ENCODE results near the gene PHC3. TPM values are rescaled to one million over a fixed set of nuclear protein-coding genes. Genes with fewer than 3 reads are reported as not detected.

PHC3 gene
- total and polyA plus RNA-seq, 2 of the 13 experiments (the other 11 are each of a cell fraction or from before 2014, with no cell fraction given) = 24.1 to 49.0 TPM

- DNase-seq (ENCODE audit: low spot score) (no peak), ATAC-seq (no peak), FAIRE-seq (no peak)
- Histone ChIP-seq H2AFZ (ENCODE audit: low read length) (no peak overlapping the region), H3K79me2 (ENCODE audit: insufficient read depth, low read length) (peaks cover 45% of the 10 kb centered on the region), H3K4me1 (ENCODE audit: insufficient read depth, low read length) (peaks cover 15% of the 10 kb centered on the region), H3K4me3 (replicated peaks in 1 of 3; ENCODE audit: insufficient read depth in 1 of 3, low read depth in 2 of 3, low read length in 3 of 3) (no peak overlapping the region), H4K20me1 (ENCODE audit: insufficient read depth, low read length) (peaks cover 10% of the 10 kb centered on the region), H3K9ac (ENCODE audit: insufficient read depth, low read depth, low read length) (no peak overlapping the region), H3K27me3 (ENCODE audit: control insufficient read depth in 1 of 2, insufficient read depth in 2 of 2, low read length in 2 of 2) (no peaks in the 10 kb centered on the region), H3K36me3 (replicated peaks in 1 of 2; ENCODE audit: control insufficient read depth in 1 of 2, insufficient read depth in 2 of 2, low read length in 2 of 2) (peaks cover 1 to 19% of the 10 kb centered on the region in 2 experiments; a peak in 4 of 5 replicates), H3K9me3 (ENCODE audit: low read length) (no peaks in the 10 kb centered on the region), H3K27ac (ENCODE audit: extremely low read length, insufficient read depth, low read length) (no peak overlapping the region), H3K4me2 (ENCODE audit: low read depth, low read length) (no peak overlapping the region)
- ChIA-PET CTCF (ENCODE audit: low intra/inter-chr PET ratio, low total read pairs) (no interaction called here), POLR2A (no interaction called here)
- no peak for TF ChIP-seq DZIP1 (CRISPR knock-in tag; IDR thresholded peaks at IDR 0.05)
- TF ChIP-seq SATB2 (CRISPR knock-in tag; IDR thresholded peaks at IDR 0.05) = no peak
- TF ChIP-seq LCORL (IDR thresholded peaks at IDR 0.05) = no peak
- TF ChIP-seq LCORL (CRISPR knock-in tag; IDR thresholded peaks at IDR 0.05) = no peak
- TF ChIP-seq SNRNP70 (IDR thresholded peaks at IDR 0.05; ENCODE audit: low read depth, low read length) = no peak
- no peak for TF ChIP-seq ARNTL (CRISPR knock-in tag; IDR thresholded peaks at IDR 0.05)
- no peak for TF ChIP-seq ZNF761 (CRISPR knock-in tag; conservative IDR thresholded peaks at IDR 0.05)
- no peak for TF ChIP-seq ATF3 (CRISPR knock-in tag; IDR thresholded peaks at IDR 0.05)
- TF ChIP-seq ZNF605 (CRISPR knock-in tag; IDR thresholded peaks at IDR 0.05) = no peak
- TF ChIP-seq GTF3A (CRISPR knock-in tag; conservative IDR thresholded peaks at IDR 0.05) = no peak
- TF ChIP-seq RAD21 (CRISPR knock-in tag; IDR thresholded peaks at IDR 0.05) = no peak
- TF ChIP-seq HOXA7 (CRISPR knock-in tag; IDR thresholded peaks at IDR 0.05) = no peak
- no peak for TF ChIP-seq KLF11 (CRISPR knock-in tag; IDR thresholded peaks at IDR 0.05)
- TF ChIP-seq PBX2 (CRISPR knock-in tag; IDR thresholded peaks at IDR 0.05) = no peak
- no peak for TF ChIP-seq HMG20A (CRISPR knock-in tag; IDR thresholded peaks at IDR 0.05; ENCODE audit: borderline replicate concordance)
- no peak for TF ChIP-seq TOE1 (CRISPR knock-in tag; IDR thresholded peaks at IDR 0.05)
- TF ChIP-seq ZNF263 (CRISPR knock-in tag; IDR thresholded peaks at IDR 0.05) = no peak
- no peak for TF ChIP-seq GABPA (IDR thresholded peaks at IDR 0.05; ENCODE audit: low read depth, low read length)
- TF ChIP-seq GABPA (CRISPR knock-in tag; IDR thresholded peaks at IDR 0.05; ENCODE audit: low read depth) = no peak
- no peak for TF ChIP-seq SP140L (CRISPR knock-in tag; IDR thresholded peaks at IDR 0.05; ENCODE audit: borderline replicate concordance)
- BruUV-seq (replicated peaks) = no TSS peak
- intact Hi-C loops (cut with micrococcal nuclease; ENCODE audit: unreplicated experiment) = no loop called here
- in situ Hi-C loops (cut with HindIII; ENCODE audit: extremely low pct_ligation_motif_present, low pct_unique_long_range_greater_than_20kb) = no loop called here
- WGBS (ENCODE audit: low lambda C conversion rate) = 100% methylated on average over 2 of the region's 2 CpGs
These were observed 30.0 kb downstream of the PHC3 start for GRCh38 chr3:170151536-170151935.
